Epidermal melanocyte (primary cell): ENCODE results near the gene TMBIM1.

Experiments used
- DNase-seq: peaks from one replicate; pipeline ENCODE4 v3.0.0; 2011; ENCODE audit warnings: low spot score; ENCODE audit not compliant: insufficient read length

The TMBIM1 gene

GRCh38 chr2:218259099-218259961 is 33.0 kb downstream of the TMBIM1 start:
- DNase-seq, result no peak

DNA sequence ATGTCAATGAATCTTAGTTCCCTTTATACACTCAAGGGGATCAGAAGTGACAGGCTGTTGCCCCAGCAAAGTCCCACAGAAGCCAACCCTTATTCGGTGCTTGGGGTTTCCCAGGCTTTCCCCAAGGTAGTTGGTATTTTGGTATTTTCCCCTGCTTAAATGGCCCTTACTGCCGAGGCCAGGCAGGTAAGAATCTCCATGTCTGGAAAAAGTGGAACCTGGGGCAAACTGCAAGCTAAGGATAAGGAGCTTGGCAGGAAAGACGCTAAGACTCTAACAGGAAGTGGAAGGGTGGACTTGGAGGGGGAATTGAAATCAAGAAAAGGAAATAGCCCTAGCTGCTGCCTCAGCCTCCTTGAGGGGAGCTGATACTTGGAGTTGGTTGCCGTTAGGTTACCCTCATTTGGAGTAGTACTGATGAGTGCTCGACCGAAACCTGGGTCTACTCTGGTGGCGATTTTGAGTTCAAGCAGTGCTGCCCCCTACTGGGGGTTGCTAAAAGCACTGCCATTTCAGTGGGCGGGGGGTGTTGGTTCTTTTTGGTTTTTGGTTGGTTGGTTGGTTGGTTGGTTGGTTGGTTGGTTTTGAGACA is 34.8 kb downstream of the TMBIM1 start:
- no peak for DNase-seq

DNA sequence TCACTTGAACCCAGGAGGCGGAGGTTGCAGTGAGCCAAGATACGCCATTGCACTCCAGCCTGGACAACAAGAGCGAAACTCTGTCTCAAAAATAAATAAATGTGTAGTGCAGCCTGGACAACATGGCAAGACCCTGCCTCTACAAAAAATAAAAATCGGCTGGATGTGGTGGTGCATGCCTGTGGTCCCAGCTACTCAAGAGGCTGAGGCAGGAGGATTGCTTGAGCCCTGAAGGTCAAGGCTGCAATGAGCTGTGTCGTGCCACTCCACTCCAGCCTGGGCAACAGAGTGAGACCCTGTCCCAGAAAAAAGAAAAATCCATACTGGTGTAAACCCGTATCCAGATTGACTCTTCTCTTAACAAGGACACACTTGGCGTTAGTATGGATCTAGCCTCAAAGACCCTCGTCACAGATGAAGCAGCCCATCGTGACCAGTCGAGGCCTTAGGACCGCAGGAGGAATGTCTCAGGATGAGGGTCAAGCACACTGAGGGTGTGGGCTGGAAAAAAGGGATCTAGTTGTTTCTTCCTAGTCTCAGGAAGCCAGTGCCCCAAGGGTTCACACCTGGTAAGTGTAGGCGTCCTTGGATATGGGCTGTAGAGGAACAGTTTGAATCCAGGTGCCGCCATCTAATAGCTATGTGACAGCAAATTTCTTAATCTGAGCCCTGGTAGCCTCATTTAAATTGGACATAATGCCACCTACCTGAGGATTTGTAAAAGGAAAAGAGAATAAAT is 35.5 kb downstream of the TMBIM1 start:
- DNase-seq, result no peak

DNA sequence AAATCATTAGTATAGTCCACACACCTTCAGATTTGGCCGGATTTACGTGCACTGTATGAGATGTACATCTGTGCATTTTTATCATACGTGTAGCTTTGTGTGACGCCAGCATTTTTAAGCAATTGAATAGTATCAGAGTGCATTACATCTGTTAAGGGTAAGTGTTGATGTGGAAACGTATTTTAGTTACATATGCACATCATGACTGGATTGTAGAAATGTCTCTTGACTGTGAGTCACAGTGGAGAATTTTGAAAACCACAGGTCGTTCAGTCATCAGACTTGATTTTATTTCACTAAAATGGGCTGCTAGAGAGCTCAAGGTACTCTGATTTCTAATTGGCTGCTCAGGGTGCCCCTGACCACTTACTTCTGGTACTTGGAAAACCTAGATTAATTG is 36.9 kb downstream of the TMBIM1 start:
- no peak for DNase-seq

DNA sequence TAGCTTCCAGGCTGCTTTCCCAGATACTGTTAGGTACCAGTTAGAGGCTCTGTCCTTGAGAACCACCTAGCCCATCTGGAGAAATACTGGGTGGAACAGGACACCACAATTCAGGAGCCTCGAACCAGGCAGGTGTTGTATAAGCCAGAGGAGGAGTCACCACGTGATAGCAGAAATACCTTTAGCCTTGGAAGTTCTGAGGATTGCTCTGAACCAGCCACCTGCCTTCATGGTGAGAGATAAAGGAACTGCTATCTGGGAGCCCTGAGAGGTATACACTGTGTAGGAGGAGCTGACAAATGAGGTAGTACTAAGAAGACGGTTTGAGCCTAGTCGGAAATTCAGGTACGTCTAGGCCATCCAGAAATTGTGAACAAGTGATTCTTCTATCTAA is 39.1 kb downstream of the TMBIM1 start:
- no peak for DNase-seq

- no peak for DNase-seq
Observed at GRCh38 chr2:218252509-218253231, 39.6 kb downstream of the TMBIM1 start.

- no peak for DNase-seq
Observed at GRCh38 chr2:218249691-218250090, 42.6 kb downstream of the TMBIM1 start.

- no peak for DNase-seq
Observed at GRCh38 chr2:218245214-218245613, 47.1 kb downstream of the TMBIM1 start.

GRCh38 chr2:218244665-218245064 is 47.6 kb downstream of the TMBIM1 start:
- DNase-seq, result no peak

- no peak for DNase-seq
Observed at GRCh38 chr2:218244204-218244603, 48.1 kb downstream of the TMBIM1 start.

DNA sequence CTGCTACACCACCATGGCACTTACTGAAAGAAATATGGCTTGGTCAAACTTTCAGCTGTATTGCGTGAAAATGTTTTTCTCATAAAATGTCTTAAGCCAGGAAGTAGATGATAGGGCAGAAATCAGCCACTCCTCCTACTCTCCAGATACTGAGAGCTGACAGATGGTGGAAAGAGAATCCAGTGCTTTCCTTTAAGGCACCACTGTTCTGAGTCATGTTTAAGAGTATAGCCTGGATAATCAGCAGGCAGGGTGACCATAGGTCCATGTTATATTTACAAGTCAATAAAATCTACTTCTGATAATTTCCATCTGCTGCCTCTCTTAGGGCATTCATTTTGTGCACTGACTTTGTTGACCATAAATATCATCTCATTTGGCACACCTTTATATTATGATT is 53.4 kb downstream of the TMBIM1 start:
- DNase-seq, result no peak

GRCh38 chr2:218236829-218237228 is 55.5 kb downstream of the TMBIM1 start:
- no peak for DNase-seq

DNA sequence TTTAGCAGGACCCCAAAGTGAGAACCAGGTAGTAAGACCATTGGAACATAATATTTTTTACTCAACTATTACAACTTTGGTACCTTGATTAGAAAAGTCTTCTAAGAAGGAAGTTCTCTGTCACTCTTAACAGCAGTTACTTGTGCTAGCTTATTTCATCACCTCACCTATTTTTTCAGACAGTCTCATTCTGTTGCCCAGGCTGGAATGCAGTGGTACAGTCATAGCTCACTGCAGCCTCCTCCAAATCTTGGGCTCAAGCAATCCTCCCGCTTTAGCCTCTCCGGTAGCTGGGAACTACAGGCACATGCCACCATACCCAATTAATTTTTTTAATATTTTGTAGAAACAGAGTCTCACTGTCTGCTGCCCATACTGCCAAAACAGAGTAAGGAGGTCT is 57.3 kb downstream of the TMBIM1 start:
- DNase-seq, result no peak

DNA sequence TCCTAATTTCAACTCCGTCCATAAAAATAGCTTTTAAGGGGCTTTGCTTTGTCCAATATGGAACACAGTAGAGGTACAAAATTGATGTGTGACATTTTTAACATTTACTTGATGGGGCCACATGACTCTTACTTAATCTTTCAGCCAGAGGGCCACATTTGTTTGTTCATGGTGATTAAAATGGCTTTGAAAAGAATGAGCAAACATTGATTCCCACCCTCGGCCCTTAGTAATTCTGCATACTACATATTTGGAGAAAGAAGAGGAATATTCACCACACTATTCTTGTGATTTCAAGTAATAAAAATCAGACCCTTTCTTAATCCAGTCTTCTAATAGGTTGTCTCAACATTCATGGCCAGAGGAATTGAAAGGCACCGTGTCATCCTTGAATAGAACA is 57.8 kb downstream of the TMBIM1 start:
- no peak for DNase-seq

DNA sequence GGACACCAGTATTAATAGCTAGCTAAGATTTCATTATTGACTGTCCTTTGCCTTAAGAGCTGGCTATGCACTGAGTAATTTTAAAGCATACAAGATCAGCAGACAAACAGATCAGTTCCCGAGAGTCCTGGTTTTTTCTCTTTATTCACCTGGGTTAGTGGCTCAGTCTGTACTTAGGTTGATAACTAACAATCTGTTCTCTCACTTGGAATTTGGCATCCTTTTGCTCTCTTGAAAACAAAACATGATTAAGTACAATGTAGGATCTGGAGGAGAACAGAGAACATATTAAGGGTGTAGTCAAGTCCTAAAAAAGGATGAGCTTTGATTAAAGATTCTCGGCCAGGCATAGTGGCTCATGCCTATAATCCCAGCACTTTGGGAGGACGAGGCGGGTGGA is 58.8 kb downstream of the TMBIM1 start:
- DNase-seq, result no peak

DNA sequence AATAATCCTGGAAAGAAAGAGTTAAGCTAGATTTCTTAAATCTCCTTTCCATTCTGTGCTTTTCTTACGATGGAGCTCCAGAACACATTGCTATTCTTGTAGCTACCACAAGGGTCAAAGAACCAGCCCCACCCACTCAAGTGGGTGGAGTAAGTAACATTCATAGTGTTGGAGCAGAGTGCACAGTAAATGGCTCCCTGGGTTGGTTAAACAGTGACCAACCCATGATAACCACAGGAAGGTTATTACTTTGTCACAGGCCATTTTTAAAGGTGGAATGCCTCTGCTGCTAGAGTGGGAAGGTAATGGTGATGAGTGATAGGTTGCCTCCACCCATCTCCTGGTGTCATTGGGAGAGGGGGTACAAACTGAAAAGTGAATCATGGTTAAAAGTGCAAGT is 61.4 kb downstream of the TMBIM1 start:
- no peak for DNase-seq

DNA sequence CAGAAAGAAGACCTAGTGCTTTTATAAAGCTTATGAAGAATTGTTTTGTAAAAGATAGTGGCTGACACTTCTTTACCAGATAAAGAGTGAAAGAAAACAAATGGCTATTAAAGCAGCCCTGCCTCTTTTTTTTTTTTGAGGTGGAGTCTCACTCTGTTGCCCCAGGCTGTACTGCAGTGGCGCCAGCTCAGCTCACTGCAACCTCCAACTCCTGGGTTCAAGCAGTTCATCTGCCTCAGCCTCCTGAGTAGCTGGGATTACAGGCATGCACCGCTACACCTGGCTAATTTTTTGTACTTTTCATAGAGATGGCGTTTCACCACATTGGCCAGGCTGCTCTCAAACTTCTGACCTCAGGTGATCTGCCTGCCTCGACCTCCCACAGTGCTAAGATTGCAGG is 62.5 kb downstream of the TMBIM1 start:
- no peak for DNase-seq

DNA sequence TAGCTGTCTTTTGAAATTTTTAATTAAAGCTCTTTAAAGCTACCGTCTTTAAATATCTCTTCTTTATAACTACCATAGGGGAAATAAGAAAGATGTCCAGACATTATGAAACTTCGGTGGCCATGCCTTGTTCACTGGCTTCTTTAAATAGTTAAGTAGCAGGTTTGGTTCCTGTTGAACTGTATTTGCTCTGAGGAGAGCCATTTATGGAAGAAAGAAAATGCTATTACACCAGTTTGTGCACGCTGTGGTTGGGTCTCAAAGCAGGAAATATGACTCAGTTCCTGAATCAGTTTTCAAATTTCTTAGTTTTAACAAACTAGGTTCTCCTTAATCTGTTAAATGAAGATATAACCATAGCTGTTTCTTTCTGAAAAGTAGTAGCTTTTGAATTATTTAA is 63.1 kb downstream of the TMBIM1 start:
- DNase-seq, result no peak

GRCh38 chr2:218228366-218229090 is 63.8 kb downstream of the TMBIM1 start:
- no peak for DNase-seq

GRCh38 chr2:218226903-218227302 is 65.4 kb downstream of the TMBIM1 start:
- no peak for DNase-seq
